IPS-20b (cell line): ENCODE measurements around the gene URM1.

Source experiments
- H3K27ac ChIP-seq: one replicate; pipeline ENCODE4 v1.5.1; 2013; ENCODE audit warnings: low read length
- H3K27me3 ChIP-seq: 2 replicates; pipeline ENCODE4 v1.6.1; 2013; ENCODE audit warnings: mild to moderate bottlenecking, low read length, inconsistent platforms; ENCODE audit not compliant: insufficient read depth
- H3K36me3 ChIP-seq: 2 replicates; pipeline ENCODE4 v1.6.1; 2013; ENCODE audit warnings: low read depth, mild to moderate bottlenecking, inconsistent platforms, low read length, moderate library complexity; ENCODE audit not compliant: insufficient read depth
- H3K4me1 ChIP-seq: 2 replicates; pipeline ENCODE4 v1.6.1; 2013; ENCODE audit warnings: mild to moderate bottlenecking, control low read depth, inconsistent platforms, low read length, moderate library complexity; ENCODE audit not compliant: insufficient read depth
- H3K4me3 ChIP-seq: 2 replicates; pipeline ENCODE4 v1.5.1; 2013; ENCODE audit warnings: mild to moderate bottlenecking, low read length, inconsistent platforms
- H3K9ac ChIP-seq: 2 replicates; pipeline ENCODE4 v1.6.1; 2013; ENCODE audit warnings: low read depth, mild to moderate bottlenecking, inconsistent platforms, low read length, moderate library complexity
- H3K9me3 ChIP-seq: 2 replicates; pipeline ENCODE4 v1.6.1; 2013; ENCODE audit warnings: mild to moderate bottlenecking, low read depth, low read length, inconsistent platforms; ENCODE audit not compliant: insufficient read depth

URM1 gene

GRCh38 chr9:128424268-128424780 is 53.1 kb downstream of the URM1 start:
- no peaks in the 10 kb centered on the region for H3K9me3 ChIP-seq
- H3K36me3 ChIP-seq: no peaks in the 10 kb centered on the region
- no peak overlapping the region for H3K27ac ChIP-seq
- H3K27me3 ChIP-seq: peaks cover 44% of the 10 kb centered on the region
- no peak overlapping the region for H3K4me3 ChIP-seq
- H3K4me1 ChIP-seq: no peaks in the 10 kb centered on the region
- no peak overlapping the region for H3K9ac ChIP-seq

DNA sequence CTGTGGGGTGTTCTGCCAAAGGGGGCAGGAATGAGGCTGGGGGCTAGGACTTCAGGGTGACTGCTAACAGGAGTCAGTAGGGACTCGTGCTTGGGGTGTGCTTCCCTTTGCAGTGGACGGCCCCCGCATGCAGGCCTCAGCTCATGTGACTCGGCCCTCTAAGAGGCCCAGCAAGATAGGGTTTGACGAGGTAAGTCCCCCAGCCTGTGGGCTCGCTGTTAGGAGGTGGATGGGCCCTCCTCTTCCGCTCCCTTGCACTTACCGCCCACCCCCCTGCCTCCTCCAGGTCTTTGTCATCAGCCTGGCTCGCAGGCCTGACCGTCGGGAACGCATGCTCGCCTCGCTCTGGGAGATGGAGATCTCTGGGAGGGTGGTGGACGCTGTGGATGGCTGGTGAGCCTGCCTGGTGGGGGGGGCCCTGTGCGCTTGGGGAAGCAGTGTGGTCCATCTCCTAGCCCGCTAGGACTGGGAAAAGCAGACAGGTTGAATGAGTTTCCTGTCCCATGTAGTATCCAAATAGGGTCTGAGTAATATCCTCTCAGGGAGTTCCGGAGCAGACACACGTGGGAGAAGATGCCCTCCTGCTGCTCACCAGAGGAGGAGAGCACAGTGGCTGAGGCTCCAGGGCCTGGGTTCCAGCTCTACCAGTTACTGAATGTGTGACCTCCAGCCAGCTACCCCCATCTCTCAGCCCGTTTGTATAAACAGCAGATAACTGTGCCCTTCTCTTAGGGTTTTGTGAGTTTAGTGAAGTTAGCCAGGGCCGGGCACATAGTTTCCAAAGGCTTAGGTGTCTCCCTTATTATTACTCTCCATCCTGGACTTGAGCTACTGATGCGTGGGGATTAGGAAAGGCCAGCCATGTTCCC is 57.7 kb downstream of the URM1 start:
- Histone ChIP-seq H3K9ac (no peak overlapping the region), H3K9me3 (no peaks in the 10 kb centered on the region), H3K36me3 (no peaks in the 10 kb centered on the region), H3K27ac (no peak overlapping the region), H3K4me1 (no peaks in the 10 kb centered on the region), H3K27me3 (peaks cover 6% of the 10 kb centered on the region; the same call in 1 of the 2 replicates), H3K4me3 (no peak overlapping the region)

GRCh38 chr9:128429513-128430086 is 58.4 kb downstream of the URM1 start:
- H3K27ac ChIP-seq: no peak overlapping the region
- no peak overlapping the region for H3K4me3 ChIP-seq
- H3K36me3 ChIP-seq: no peaks in the 10 kb centered on the region
- no peaks in the 10 kb centered on the region for H3K9me3 ChIP-seq
- no peak overlapping the region for H3K9ac ChIP-seq
- H3K27me3 ChIP-seq: no peaks in the 10 kb centered on the region
- no peaks in the 10 kb centered on the region for H3K4me1 ChIP-seq

DNA sequence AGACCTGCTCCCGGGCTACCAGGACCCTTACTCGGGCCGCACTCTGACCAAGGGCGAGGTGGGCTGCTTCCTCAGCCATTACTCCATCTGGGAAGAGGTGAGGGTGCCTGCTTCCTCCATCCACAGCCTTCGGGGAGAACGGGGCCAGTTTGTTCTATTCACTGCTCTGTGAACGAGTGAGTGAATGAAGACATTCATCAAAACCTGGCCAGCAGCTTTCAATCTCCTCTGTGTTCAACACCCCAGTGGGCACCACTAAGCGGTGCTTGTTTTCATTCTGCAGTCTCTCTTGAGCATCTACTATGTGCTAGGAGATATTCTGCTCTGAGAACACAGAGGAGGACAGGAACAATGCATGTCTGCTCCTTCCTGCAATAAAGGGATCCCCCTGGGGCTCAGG is 60.0 kb downstream of the URM1 start:
- Histone ChIP-seq H3K27ac (no peak overlapping the region), H3K36me3 (no peaks in the 10 kb centered on the region), H3K4me1 (no peaks in the 10 kb centered on the region), H3K27me3 (no peaks in the 10 kb centered on the region), H3K9ac (no peak overlapping the region), H3K4me3 (no peak overlapping the region), H3K9me3 (no peaks in the 10 kb centered on the region)

DNA sequence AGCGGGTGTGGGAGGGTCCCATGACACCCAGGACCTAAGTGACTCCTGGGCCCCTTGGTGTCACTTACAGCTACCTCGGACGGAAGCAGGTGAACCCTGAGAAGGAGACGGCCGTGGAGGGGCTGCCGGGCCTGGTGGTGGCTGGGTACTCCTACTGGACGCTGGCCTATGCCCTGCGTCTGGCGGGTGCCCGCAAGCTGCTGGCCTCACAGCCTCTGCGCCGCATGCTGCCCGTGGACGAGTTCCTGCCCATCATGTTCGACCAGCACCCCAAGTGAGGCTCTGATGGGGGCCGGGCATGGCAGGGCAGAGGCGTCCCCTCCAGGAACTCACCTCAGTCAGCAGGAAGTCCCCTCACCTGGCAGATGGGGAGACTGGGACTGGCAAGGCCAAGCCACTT is 63.2 kb downstream of the URM1 start:
- H3K36me3 ChIP-seq: no peaks in the 10 kb centered on the region
- H3K9ac ChIP-seq: no peak overlapping the region
- H3K27ac ChIP-seq: no peak overlapping the region
- no peaks in the 10 kb centered on the region for H3K9me3 ChIP-seq
- H3K4me3 ChIP-seq: no peak overlapping the region
- no peaks in the 10 kb centered on the region for H3K4me1 ChIP-seq
- H3K27me3 ChIP-seq: no peaks in the 10 kb centered on the region

- no peaks in the 10 kb centered on the region for H3K27me3 ChIP-seq
Observed at GRCh38 chr9:128435611-128436010, 64.4 kb downstream of the URM1 start.

DNA sequence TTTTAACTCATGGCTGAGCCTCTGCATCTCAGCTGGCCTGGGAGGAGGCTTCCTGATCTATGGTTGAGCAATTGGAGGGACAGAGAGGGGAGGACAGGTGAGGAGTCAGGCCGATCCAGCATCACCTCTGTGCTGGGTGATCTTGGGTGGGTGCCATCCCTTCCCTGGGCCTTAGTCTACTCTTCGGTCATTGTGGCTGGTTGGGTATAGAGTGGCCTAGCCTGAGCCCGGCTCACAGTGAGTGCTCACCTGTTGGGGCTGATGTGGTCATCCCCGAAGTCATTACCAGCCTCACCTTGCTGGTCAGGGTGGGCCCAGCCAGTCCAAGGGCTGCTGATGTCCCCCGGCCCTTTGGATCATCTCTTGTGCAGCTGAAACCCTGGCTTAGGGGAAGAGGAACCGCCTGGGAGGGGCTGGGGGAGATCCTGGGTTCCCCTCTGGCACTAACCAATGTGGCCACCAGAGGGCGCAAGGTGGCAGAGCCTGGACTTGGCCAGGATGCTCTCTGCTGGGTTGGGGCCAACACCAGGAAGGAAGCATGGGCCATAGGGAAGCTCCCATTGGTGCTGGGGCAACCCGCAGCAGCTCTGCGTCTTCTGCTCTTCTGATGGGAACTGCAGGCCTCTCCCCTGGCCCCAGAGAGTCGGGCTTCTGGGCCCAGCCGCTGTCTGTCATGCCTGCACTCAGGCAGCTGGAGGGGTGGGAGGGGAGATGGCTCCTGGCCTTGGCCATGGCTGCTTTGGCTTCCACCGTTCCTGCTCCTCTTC is 67.4 kb downstream of the URM1 start:
- H3K27ac ChIP-seq: no peak overlapping the region
- H3K9ac ChIP-seq: no peak overlapping the region
- no peaks in the 10 kb centered on the region for H3K36me3 ChIP-seq
- no peaks in the 10 kb centered on the region for H3K4me1 ChIP-seq
- no peaks in the 10 kb centered on the region for H3K9me3 ChIP-seq
- H3K4me3 ChIP-seq: no peak overlapping the region
- peaks cover 5% of the 10 kb centered on the region; the same call in 1 of the 2 replicates for H3K27me3 ChIP-seq

More at GRCh38 chr9:128435611-128436010, 64.4 kb downstream of the URM1 start:
- Histone ChIP-seq H3K27ac (no peak overlapping the region), H3K36me3 (no peaks in the 10 kb centered on the region), H3K4me3 (no peak overlapping the region), H3K9me3 (no peaks in the 10 kb centered on the region), H3K9ac (no peak overlapping the region), H3K4me1 (no peaks in the 10 kb centered on the region)

DNA sequence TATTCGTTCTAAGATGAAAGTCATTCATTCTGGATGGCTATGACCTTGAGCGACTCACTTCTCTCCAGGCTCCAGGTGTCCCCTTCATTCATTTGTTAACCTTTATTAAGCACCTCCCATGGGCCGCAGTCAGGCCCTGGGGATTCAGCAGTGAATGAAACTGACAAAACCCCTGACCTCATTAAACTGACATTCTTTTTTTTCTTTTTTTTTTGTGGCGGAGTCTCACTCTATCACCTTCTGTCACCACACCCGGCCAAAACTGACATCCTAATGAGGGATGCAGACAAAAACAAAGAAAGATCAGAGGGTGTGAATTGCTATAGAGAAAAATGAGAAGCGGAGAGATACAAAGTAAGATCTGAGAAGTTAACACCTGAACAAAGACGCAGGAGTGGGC is 68.1 kb downstream of the URM1 start:
- Histone ChIP-seq H3K9ac (no peak overlapping the region), H3K4me3 (no peak overlapping the region), H3K36me3 (no peaks in the 10 kb centered on the region), H3K9me3 (no peaks in the 10 kb centered on the region), H3K27me3 (peaks cover 5% of the 10 kb centered on the region; the same call in 1 of the 2 replicates), H3K4me1 (no peaks in the 10 kb centered on the region), H3K27ac (no peak overlapping the region)
